ENCODE results near the gene GGN. TPM values are rescaled to one million over a fixed set of nuclear protein-coding genes. Genes with fewer than 3 reads are reported as not detected.

The GGN gene
- total RNA-seq, 1 experiment from 2014 or later: 1.5 TPM

GRCh38 chr19:38371081-38371480 is 16.8 kb downstream of the GGN start:
- no peak overlapping the region for H2BK5ac ChIP-seq (ENCODE audit: insufficient read length, low read length)
- H2AK5ac ChIP-seq (ENCODE audit: insufficient read length, low read length): no peak overlapping the region
- no peak overlapping the region for H4K91ac ChIP-seq (ENCODE audit: insufficient read length, low read depth, low read length)
- no peak overlapping the region for H4K5ac ChIP-seq (ENCODE audit: insufficient read length, low read depth, low read length)
- TF ChIP-seq CTCF (conservative IDR thresholded peaks at IDR 0.05): no peak
- H3K4me2 ChIP-seq (ENCODE audit: insufficient read depth, insufficient read length, low read length): no peak overlapping the region
- peaks cover 8% of the 10 kb centered on the region; the same call in 1 of the 2 replicates for H3K79me2 ChIP-seq (ENCODE audit: insufficient read depth, low read length)
- H2BK120ac ChIP-seq (ENCODE audit: low read depth, low read length, poor library complexity, severe bottlenecking): no peak overlapping the region
- H2BK15ac ChIP-seq (ENCODE audit: low read depth, low read length): no peak overlapping the region
- Mint-ChIP-seq H3K36me3 (ENCODE audit: insufficient read depth in 1 of 3, low read depth in 3 of 3) (peaks cover 3 to 6% (median 5%) of the 10 kb centered on the region in 3 experiments; a peak in 3 of 7 replicates), H3K27me3 (ENCODE audit: low read depth) (peaks cover 46% of the 10 kb centered on the region), H3K9me3 (no peaks in the 10 kb centered on the region), H3K4me3 (no peak overlapping the region), H3K27ac (no peak overlapping the region), H3K4me1 (peaks cover 14 to 18% of the 10 kb centered on the region in 2 experiments)
- H3K27ac ChIP-seq (ENCODE audit: insufficient read length, low read depth, low read length): no peak overlapping the region
- no peaks in the 10 kb centered on the region for H3K27me3 ChIP-seq (ENCODE audit: insufficient read depth, low read length)
- H4K8ac ChIP-seq (replicated peaks; ENCODE audit: insufficient read length, low read depth, low read length): no peak overlapping the region
- no peaks in the 10 kb centered on the region for H3K4me1 ChIP-seq (ENCODE audit: insufficient read depth, low read length)
- peaks cover 5% of the 10 kb centered on the region for H3K79me1 ChIP-seq (ENCODE audit: insufficient read depth, low read depth, low read length, poor library complexity, severe bottlenecking)
- no peaks in the 10 kb centered on the region for H3K9me3 ChIP-seq (ENCODE audit: control insufficient read depth, low read depth, low read length)
- no peak overlapping the region for H3K14ac ChIP-seq (ENCODE audit: insufficient read depth, low read length)
- H3K23ac ChIP-seq (ENCODE audit: insufficient read length, low read depth, low read length): no peak overlapping the region
- no peak overlapping the region for H3K4ac ChIP-seq (ENCODE audit: low read depth, low read length)
- DNase-seq: no peak
- H4K20me1 ChIP-seq (ENCODE audit: control insufficient read depth, insufficient read depth, insufficient read length): no peaks in the 10 kb centered on the region
- WGBS (ENCODE audit: extremely low coverage, insufficient read length, low lambda C conversion rate): no CpG with 5 or more reads among the region's 6 CpGs
- H3K9ac ChIP-seq (ENCODE audit: extremely low read depth, insufficient read length, low read length): no peak overlapping the region
- H2BK12ac ChIP-seq (ENCODE audit: insufficient read length, low read depth, low read length): no peak overlapping the region
- H3K23me2 ChIP-seq (ENCODE audit: insufficient read length, low read depth, low read length, poor library complexity, severe bottlenecking): peaks cover 12% of the 10 kb centered on the region
- H2BK20ac ChIP-seq (ENCODE audit: low read depth, low read length, poor library complexity, severe bottlenecking): no peak overlapping the region
- H3T11ph ChIP-seq (ENCODE audit: low read length): no peak overlapping the region
- H3K56ac ChIP-seq (ENCODE audit: insufficient read length, low read depth, low read length): no peak overlapping the region
- H3K18ac ChIP-seq (ENCODE audit: insufficient read length, low read depth, low read length): no peak overlapping the region
- no peak overlapping the region for H2AFZ ChIP-seq (ENCODE audit: low read length)

Data from H9 (cell line).